T-helper 17 cell (primary cell): ENCODE data around the gene COG6. TPM values are rescaled to one million over a fixed set of nuclear protein-coding genes. Genes with fewer than 3 reads are reported as not detected.

Source experiments
- ATAC-seq: fragments of 150-1000 bp; cut with Tn5 transposase; 2 replicates; pipeline ENCODE4 v1.10.0; 2021; ENCODE audit warnings: mild to moderate bottlenecking, moderate library complexity
- DNase-seq, 3 donors: peaks; one replicate each; pipeline versions ENCODE4 v3.0.0 to v3.0.0-alpha.2; 2020 to 2021
- H3K9me3 ChIP-seq: one replicate; pipeline ENCODE4 v1.7.0; 2013; ENCODE audit warnings: low read length, mild to moderate bottlenecking; ENCODE audit not compliant: control insufficient read depth, poor library complexity, severe bottlenecking
- H3K27ac Mint-ChIP-seq: one replicate; pipeline ENCODE4 v1.8.0; 2022; ENCODE audit warnings: mild to moderate bottlenecking, moderate library complexity, mixed read lengths
- H3K27me3 Mint-ChIP-seq: one replicate; pipeline ENCODE4 v1.8.0; 2022; ENCODE audit warnings: mixed read lengths
- H3K36me3 Mint-ChIP-seq: one replicate; pipeline ENCODE4 v1.8.0; 2022; ENCODE audit warnings: low read depth, mixed read lengths
- H3K4me1 Mint-ChIP-seq: one replicate; pipeline ENCODE4 v1.8.0; 2022; ENCODE audit warnings: mild to moderate bottlenecking, mixed read lengths
- H3K4me3 Mint-ChIP-seq: one replicate; pipeline ENCODE4 v1.8.0; 2022; ENCODE audit warnings: mild to moderate bottlenecking, moderate library complexity, mixed read lengths
- total RNA-seq, 4 donors: library from RNA in 2 of 4; stranded (reverse) in 2 of 4; gene quantifications; one replicate each; pipeline ENCODE4 v1.2.3 and lab custom pipeline; 2022 to 2026

The COG6 gene
- total RNA-seq (10 to 100 TPM; 20.2 to 25.7 TPM), total RNA-seq (lab: John Stamatoyannopoulos, UW) (19.2 to 36.7 reads per million in 2 donors)

- Mint-ChIP-seq H3K36me3 (peaks cover 6% of the 10 kb centered on the region), H3K4me3 (peak within 1 kb of the TSS; percentile 98), H3K27me3 (no peaks in the 10 kb centered on the region), H3K27ac (peak within 1 kb of the TSS; percentile 79), H3K4me1 (peaks cover 22% of the 10 kb centered on the region)
- DNase-seq (peak; percentile 89 to 94 (median 92)), ATAC-seq (peak; percentile 89)
- H3K9me3 ChIP-seq: no peaks in the 10 kb centered on the region
Observed at GRCh38 chr13:39655569-39656324, at the start of gene COG6. COG6 (plus strand) TSS chr13:39655662; CDS start chr13:39655727, 65 bp downstream.

- peaks cover 2% of the 10 kb centered on the region for H3K36me3 Mint-ChIP-seq
- no peaks in the 10 kb centered on the region for H3K9me3 ChIP-seq
- H3K4me3 Mint-ChIP-seq: no peak overlapping the region
- peaks cover 11% of the 10 kb centered on the region for H3K4me1 Mint-ChIP-seq
- H3K27me3 Mint-ChIP-seq: peaks cover 44% of the 10 kb centered on the region
- no peak overlapping the region for H3K27ac Mint-ChIP-seq
- ATAC-seq (no peak), DNase-seq (no peak)
Observed at GRCh38 chr13:39605677-39606320, 49.7 kb upstream of the COG6 start.

- no peaks in the 10 kb centered on the region for H3K9me3 ChIP-seq
- DNase-seq (no peak), ATAC-seq (no peak)
- peaks cover 2% of the 10 kb centered on the region for H3K36me3 Mint-ChIP-seq
- H3K27ac Mint-ChIP-seq: no peak overlapping the region
- peaks cover 5% of the 10 kb centered on the region for H3K4me1 Mint-ChIP-seq
- peaks cover 30% of the 10 kb centered on the region for H3K27me3 Mint-ChIP-seq
- H3K4me3 Mint-ChIP-seq: no peak overlapping the region
Observed at GRCh38 chr13:39607876-39608275, 47.6 kb upstream of the COG6 start.

GRCh38 chr13:39612023-39612637 lies 43.3 kb upstream of the COG6 start:
- Mint-ChIP-seq H3K27ac (no peak overlapping the region), H3K4me3 (no peak overlapping the region), H3K27me3 (peaks cover 16% of the 10 kb centered on the region), H3K4me1 (no peaks in the 10 kb centered on the region), H3K36me3 (peaks cover 2% of the 10 kb centered on the region)
- DNase-seq (peak; percentile 16 to 37 (median 31)), ATAC-seq (peak; percentile 39)
- H3K9me3 ChIP-seq: no peaks in the 10 kb centered on the region

GRCh38 chr13:39616087-39616694 lies 39.3 kb upstream of the COG6 start:
- H3K9me3 ChIP-seq: no peaks in the 10 kb centered on the region
- ATAC-seq (peak; percentile 70), DNase-seq (no peak)
- Mint-ChIP-seq H3K27me3 (peaks cover 11% of the 10 kb centered on the region), H3K4me3 (no peak overlapping the region), H3K27ac (no peak overlapping the region), H3K4me1 (no peaks in the 10 kb centered on the region), H3K36me3 (peaks cover 2% of the 10 kb centered on the region)

GRCh38 chr13:39618561-39618960 lies 36.9 kb upstream of the COG6 start:
- ATAC-seq (no peak), DNase-seq (no peak)
- no peak overlapping the region for H3K27ac Mint-ChIP-seq

GRCh38 chr13:39623466-39623865 lies 32.0 kb upstream of the COG6 start:
- H3K4me1 Mint-ChIP-seq: peaks cover under 1% of the 10 kb centered on the region
- H3K27me3 Mint-ChIP-seq: peaks cover 7% of the 10 kb centered on the region
- no peak for DNase-seq
- no peak overlapping the region for H3K4me3 Mint-ChIP-seq
- H3K27ac Mint-ChIP-seq: no peak overlapping the region
- H3K9me3 ChIP-seq: no peaks in the 10 kb centered on the region
- peaks cover 2% of the 10 kb centered on the region for H3K36me3 Mint-ChIP-seq
- ATAC-seq: no peak

More at GRCh38 chr13:39618561-39618960, 36.9 kb upstream of the COG6 start:
- H3K36me3 Mint-ChIP-seq: peaks cover 2% of the 10 kb centered on the region
- H3K9me3 ChIP-seq: no peaks in the 10 kb centered on the region
- H3K4me3 Mint-ChIP-seq: no peak overlapping the region
- H3K27me3 Mint-ChIP-seq: peaks cover 11% of the 10 kb centered on the region
- H3K4me1 Mint-ChIP-seq: no peaks in the 10 kb centered on the region

- H3K36me3 Mint-ChIP-seq: peaks cover 2% of the 10 kb centered on the region
- H3K27ac Mint-ChIP-seq: no peak overlapping the region
- H3K4me3 Mint-ChIP-seq: no peak overlapping the region
- no peaks in the 10 kb centered on the region for H3K9me3 ChIP-seq
- no peak for ATAC-seq
- H3K4me1 Mint-ChIP-seq: peaks cover 7% of the 10 kb centered on the region
- peaks cover 5% of the 10 kb centered on the region for H3K27me3 Mint-ChIP-seq
- DNase-seq: no peak
Observed at GRCh38 chr13:39631307-39631706, 24.2 kb upstream of the COG6 start.

GRCh38 chr13:39632994-39633393 lies 22.5 kb upstream of the COG6 start:
- ATAC-seq (no peak), DNase-seq (no peak)
- H3K9me3 ChIP-seq: no peaks in the 10 kb centered on the region
- no peak overlapping the region for H3K27ac Mint-ChIP-seq
- peaks cover 2% of the 10 kb centered on the region for H3K36me3 Mint-ChIP-seq
- peaks cover 20% of the 10 kb centered on the region for H3K27me3 Mint-ChIP-seq
- H3K4me1 Mint-ChIP-seq: peaks cover 7% of the 10 kb centered on the region
- H3K4me3 Mint-ChIP-seq: no peak overlapping the region

GRCh38 chr13:39635564-39635963 lies 19.9 kb upstream of the COG6 start:
- Mint-ChIP-seq H3K27me3 (peaks cover 36% of the 10 kb centered on the region), H3K4me3 (no peak overlapping the region), H3K36me3 (no peaks in the 10 kb centered on the region), H3K4me1 (no peaks in the 10 kb centered on the region), H3K27ac (no peak overlapping the region)
- no peak for ATAC-seq
- H3K9me3 ChIP-seq: no peaks in the 10 kb centered on the region
- no peak for DNase-seq

GRCh38 chr13:39637890-39638289 lies 17.6 kb upstream of the COG6 start:
- H3K27ac Mint-ChIP-seq: no peak overlapping the region
- peaks cover 52% of the 10 kb centered on the region for H3K27me3 Mint-ChIP-seq
- H3K36me3 Mint-ChIP-seq: peaks cover 4% of the 10 kb centered on the region
- no peak for ATAC-seq
- no peaks in the 10 kb centered on the region for H3K9me3 ChIP-seq
- H3K4me3 Mint-ChIP-seq: no peak overlapping the region
- no peak for DNase-seq
- no peaks in the 10 kb centered on the region for H3K4me1 Mint-ChIP-seq

- Mint-ChIP-seq H3K36me3 (peaks cover 4% of the 10 kb centered on the region), H3K27me3 (peaks cover 44% of the 10 kb centered on the region), H3K27ac (no peak overlapping the region), H3K4me3 (no peak overlapping the region), H3K4me1 (no peaks in the 10 kb centered on the region)
- H3K9me3 ChIP-seq: no peaks in the 10 kb centered on the region
- DNase-seq (no peak), ATAC-seq (no peak)
Observed at GRCh38 chr13:39641645-39642044, 13.8 kb upstream of the COG6 start.

- H3K9me3 ChIP-seq: no peaks in the 10 kb centered on the region
- ATAC-seq (no peak), DNase-seq (no peak)
- H3K4me1 Mint-ChIP-seq: no peaks in the 10 kb centered on the region
- no peak overlapping the region for H3K27ac Mint-ChIP-seq
- H3K4me3 Mint-ChIP-seq: no peak overlapping the region
- peaks cover 1% of the 10 kb centered on the region for H3K36me3 Mint-ChIP-seq
- peaks cover 10% of the 10 kb centered on the region for H3K27me3 Mint-ChIP-seq
Observed at GRCh38 chr13:39646122-39646521, 9.3 kb upstream of the COG6 start.
